Fibroblast of skin of right biceps (primary cell): ENCODE results near the gene MED22.
"Not testable (repeated sequence)": the region's sequence is repeated elsewhere in the genome, so short reads cannot be mapped to it uniquely, and the experiment has no call there.

Experiments
- DNase-seq: peaks from one replicate; pipeline ENCODE4 v3.0.0-alpha.2; 2013

The MED22 gene

DNA sequence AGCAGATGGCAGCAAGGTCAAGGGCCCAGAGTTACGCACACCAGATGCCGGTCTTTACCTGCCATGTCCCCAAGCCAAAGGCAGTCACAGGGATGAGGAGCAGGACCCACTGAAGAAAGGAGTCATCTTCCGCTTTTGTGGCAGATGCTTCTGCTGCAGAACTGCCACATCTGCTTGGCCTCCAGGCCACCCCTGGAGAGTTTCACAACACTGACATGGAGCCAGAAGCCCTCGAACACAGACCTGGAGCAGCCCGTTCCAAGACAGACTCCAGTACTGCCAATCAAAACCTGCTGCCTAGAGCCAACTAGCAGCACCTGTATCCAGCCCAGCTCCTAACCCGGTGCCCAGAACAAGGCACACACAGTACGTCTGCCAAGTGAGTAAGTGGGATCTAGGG lies 6.8 kb upstream of the MED22 start:
- no peak for DNase-seq

DNA sequence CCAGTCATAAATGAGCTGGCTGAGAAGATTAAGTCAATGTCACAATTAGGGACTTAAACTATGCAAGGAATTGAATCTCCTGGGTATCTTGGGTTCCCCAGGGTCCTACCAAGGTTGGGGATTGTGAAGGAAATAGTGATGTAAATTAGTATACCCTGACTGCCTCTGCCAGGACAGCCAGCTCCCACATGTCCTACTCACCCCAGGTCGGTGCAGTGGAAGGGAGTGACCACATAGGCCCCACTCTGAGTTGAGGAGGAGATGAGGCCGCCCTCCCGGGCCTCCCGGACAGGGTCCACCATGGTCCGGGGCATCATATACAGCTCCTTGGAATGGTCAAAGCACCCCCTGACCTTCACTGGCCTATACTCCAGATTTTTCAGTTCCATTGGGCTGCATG lies 5.6 kb upstream of the MED22 start:
- no peak for DNase-seq

DNA sequence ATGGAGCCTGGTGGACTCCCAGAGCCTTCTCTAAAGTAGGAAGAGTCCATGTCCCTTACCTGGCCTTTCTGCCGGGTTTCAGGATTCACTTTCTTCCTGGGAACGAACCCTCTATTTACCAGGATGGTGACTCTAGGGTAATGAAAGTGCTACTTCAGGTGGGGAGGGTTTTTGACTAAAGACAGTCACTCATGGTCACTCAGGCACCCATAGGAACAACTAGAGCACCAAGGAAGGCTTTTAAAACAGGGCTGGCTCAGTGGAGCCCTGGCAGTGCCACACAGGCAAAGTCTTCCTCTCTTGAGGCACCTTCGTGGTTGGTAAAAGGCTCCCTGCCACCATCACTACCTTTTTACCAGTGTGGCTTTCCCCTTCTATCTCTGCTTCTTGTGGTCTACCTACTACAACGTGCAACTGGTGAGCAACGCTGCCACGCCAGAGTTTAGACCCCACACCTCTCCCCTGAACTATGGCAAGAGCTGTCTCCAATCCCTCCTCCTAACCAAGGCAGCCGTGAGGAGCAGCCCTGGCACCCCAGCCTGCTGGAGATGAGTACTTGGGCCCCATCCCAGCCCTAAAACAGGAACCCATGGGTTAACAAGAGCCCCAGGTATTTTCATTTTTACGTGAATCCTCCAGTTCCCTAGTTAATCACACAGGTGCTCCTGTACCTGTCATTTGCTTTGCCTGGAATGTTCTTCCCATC lies 4.9 kb upstream of the MED22 start:
- no peak for DNase-seq

DNA sequence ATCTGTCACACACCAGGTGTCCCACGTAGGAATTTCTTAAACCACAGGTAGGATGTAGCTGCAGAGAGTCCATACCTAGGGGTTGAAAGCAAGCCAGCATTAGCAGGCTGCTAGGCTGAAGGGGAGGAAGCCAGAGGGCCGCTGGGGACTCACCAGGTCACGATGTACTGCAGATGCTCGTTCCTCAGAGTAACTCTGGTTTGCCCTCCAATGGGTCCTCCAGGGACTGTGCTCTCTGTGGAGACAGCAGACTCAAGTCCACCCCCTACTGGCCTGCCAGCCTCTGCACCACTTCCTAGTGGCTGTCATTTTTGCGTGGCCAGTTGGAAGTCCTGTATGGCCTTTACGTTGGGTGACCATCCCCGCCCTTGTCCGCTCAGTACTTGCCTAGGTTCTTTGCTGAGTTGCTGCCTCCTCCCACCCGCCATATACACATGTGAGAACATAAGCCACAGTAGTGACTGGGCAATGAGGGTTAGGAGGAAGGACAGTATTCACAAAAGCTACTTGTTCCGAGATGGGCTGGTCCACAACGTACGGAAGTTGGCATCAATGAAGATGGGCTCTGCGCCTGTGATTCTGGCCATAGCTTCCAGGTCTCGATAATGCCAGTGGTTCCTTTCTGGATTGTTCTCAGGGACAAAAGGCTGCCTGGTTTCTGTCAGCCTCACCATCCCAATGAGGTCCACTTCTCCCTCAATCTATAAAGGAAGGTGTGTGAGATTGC lies 4.1 kb upstream of the MED22 start:
- DNase-seq = peak; percentile 70

DNA sequence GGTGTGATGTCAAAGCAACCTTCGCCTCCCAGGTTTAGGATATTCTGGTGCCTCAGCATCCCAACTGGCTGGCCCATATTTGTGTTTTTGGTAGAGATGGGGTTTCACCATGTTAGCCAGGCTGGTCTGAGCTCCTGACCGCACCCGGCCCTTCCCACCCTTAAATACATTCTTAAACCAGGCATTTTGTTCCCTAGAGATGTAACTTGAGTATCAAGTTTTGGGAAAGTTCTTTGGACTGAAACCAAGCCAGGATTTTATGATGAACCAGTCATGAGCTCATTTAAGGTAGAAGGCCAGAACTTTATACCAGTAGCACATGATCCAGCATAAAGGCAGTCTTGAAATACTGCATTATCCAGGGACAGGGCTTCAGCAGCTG lies 3.6 kb upstream of the MED22 start:
- no peak for DNase-seq

DNA sequence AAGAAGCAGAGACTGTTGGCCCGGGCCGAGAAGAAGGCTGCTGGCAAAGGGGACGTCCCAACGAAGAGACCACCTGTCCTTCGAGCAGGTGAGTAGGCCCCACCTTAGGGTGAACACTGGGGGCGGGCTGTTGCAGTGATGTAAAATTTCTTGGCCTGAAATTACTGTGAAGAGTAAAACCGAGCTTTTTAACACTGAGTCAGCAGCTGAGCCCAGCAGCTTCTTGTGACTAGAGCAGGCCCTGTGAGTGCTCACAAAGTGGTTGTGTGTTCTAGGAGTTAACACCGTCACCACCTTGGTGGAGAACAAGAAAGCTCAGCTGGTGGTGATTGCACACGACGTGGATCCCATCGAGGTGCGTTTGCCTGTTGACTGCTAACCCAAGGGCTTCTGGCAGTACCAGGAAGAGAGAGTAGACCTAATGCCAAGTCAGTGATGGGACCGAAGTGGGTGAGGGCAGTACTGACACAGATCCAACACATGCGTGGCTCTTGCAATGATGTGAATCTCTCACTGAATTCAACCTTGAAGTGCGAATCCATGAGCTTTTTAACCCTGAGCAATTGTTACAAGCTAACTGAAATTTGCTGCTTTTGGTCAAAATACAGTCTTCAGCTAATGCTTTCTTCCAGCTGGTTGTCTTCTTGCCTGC lies 2.2 kb upstream of the MED22 start:
- no peak for DNase-seq

DNA sequence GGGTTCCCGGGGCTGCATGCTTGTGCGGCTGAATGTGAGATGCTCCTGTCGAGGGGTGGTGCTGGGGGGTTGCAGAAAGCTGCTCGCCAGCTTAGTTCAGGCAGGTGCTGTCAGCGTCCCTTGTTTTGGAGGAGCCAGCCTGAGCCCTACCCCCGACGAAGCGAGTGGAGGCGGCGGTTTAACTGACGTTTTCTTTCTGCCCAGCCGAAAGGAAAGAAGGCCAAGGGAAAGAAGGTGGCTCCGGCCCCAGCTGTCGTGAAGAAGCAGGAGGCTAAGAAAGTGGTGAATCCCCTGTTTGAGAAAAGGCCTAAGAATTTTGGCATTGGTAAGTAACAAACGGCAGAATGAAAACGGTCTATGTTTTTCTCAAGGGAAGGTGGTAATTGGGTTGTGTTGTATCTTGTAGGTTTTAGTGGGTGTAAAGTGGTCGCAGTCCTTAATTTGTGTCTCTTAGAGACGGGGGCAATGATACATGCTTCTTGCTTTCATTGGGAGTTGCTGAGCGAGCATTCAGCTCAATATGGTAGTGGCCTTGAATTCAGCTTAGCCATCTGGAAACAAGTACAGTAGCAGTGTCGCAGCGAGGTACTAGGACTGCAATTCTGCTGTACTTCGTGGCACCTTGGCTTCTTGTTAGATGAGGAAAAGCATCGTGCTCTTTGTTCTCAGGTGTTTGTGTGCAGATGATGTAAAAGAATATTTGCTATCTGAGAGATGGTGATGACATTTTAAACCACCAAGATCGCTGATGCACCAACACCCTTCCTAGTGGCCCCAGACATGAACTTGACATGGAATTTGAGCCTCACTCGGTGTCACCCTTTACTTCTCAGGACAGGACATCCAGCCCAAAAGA lies 1.0 kb upstream of the MED22 start:
- no peak for DNase-seq

DNA sequence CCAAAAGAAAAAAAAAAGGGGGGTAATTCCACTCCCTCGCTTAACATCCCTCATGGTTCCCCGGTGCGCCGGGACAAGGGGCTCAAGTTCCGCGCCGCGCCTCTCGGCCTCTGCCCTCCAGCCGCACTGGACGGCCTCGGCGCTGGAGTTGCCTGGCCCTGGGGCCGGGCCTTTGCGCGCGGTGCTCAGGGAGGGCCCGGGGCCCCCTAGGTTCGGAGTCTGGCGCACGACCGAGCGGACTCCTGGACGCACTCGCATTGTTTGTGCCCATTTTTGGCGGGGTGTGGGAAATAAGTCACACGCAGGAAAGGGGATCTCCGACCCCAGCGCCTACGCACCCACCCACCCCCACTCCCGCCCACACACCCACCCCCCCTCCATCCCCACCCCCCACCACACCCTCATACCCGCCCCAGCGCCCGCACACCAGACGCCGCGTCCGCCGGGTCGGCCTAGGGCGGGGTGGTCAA lies 381 bp downstream of the MED22 start:
- DNase-seq = peak; percentile 28

DNA sequence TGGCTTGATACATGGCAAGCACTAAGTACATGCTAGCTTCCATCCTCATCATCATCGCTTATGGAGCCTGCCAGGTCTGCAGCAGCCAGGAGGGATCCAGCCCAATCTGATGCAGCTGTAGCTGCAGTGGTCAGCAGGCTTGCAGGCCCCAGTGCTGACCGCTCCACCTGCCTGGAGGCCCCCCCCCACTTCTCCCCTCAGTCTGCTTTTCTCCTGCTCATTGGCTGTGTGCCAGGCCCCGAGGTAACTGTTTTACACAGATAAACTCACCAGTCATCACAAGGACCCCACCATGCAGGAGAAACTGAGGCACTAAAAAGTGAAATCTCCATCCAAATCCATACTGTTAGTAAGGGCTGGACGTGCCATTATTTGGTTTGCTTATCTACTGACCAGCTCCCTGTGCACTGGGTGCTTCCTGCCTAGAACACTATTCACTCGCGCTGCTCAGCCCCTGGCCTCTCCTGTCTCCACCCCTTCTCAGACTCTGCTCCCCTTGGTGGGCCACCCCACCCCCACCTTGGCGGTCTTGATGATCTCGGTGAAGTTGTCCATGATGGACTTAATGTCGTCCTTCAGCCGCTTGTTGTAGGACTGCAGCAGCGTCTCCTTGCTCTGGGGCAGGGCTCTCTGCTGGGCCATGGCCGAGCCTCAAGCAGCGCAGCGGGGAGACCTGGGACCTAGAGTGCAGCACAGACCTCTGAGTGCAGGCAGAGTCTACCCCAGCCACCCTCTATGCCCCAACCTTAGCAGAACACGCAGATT lies 1.7 kb downstream of the MED22 start:
- DNase-seq = no peak

DNA sequence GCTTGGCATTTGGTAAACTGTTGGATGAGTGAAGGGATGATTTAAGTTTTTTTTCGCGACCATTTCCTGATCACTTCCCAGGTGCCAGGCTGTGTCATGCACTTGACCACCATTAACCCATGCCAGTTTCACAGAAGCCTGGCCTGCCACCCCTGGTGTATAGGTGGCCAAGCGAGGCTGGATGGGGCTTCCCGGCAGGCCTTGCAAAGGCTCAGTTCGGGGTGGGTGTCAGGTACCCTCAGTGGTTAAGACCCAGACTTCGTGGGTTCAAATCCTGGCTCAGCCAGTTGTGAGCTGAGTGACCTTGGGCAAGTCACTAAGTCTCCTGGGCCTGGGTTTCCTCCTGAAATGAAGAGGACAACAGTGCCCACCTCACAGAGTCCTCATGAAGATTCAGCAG lies 2.3 kb downstream of the MED22 start:
- no peak for DNase-seq

DNA sequence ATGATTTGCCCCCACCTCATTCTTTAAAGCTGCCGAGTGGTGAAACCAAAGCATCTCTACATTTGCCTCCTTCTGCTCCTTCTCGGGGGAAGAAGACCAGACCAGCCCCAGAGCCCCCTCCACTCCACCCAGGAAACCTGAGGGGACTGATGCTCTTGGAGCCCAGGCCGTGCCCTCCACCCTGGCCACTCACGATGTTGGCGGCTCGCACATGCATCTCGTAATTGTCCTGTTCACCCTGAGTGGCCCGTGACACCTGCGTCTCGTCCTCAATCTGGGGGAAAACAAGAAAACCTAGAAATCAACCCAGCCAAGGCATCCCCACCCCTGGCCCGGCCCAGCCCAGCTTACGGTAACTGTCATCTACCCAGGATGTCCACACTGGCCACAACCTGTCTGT lies 3.0 kb downstream of the MED22 start:
- no peak for DNase-seq

DNA sequence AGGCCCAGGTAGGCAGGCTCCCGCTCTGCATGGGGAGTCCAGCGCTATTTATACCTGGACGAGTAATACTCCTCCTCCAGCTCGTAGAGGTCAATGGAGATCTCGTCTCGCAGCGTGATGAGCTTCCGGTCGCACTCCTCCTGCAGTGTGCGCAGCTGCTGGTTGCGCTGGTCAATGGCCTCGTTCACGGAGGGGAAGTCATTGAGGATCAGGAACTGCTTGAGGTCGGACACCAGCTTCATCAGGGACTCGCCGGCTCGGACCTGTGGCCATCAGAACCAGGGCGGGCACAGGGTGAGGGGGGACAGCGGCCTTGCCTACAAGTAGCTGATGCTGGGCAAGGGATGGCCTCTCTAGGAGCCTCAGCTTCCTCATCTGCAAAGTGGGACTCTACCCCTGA lies 3.9 kb downstream of the MED22 start:
- DNase-seq = no peak

DNA sequence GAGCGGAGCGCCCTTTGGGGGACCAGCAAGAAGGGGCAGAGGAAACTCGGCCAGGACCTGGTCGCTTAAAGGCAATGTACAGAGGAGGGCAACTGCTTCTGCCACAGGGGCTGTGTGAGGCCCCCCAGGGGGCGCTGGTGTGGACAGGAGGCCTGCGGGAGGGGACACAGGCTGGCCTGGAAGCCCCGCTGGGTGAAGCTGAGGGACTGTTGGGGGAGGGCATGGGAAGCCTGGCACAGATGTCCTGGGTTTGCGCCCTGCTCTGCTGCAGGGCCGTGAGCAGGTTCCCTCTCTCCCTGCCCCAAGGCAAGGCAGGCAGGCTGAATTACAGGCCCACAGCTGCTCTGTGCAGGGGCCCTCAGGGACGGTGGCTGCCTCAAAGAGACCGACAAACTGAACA lies 5.4 kb downstream of the MED22 start:
- DNase-seq = no peak

DNA sequence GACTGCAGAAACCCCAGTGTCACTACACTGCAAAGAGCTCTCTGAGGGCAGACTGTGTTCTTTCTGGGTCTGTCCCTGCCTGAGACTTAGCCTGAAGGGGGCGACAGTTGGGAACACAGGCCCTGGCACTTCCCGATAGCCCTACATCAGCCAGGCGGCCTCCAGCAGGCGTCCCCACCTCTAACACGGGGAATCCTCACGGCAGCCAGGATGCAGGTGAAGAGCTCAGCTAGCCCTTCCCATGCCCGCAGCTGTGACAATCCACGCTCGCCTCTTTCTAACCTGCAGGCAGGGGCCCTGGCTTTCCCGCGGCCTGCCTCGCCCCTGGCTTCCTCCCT lies 5.9 kb downstream of the MED22 start:
- DNase-seq = no peak

DNA sequence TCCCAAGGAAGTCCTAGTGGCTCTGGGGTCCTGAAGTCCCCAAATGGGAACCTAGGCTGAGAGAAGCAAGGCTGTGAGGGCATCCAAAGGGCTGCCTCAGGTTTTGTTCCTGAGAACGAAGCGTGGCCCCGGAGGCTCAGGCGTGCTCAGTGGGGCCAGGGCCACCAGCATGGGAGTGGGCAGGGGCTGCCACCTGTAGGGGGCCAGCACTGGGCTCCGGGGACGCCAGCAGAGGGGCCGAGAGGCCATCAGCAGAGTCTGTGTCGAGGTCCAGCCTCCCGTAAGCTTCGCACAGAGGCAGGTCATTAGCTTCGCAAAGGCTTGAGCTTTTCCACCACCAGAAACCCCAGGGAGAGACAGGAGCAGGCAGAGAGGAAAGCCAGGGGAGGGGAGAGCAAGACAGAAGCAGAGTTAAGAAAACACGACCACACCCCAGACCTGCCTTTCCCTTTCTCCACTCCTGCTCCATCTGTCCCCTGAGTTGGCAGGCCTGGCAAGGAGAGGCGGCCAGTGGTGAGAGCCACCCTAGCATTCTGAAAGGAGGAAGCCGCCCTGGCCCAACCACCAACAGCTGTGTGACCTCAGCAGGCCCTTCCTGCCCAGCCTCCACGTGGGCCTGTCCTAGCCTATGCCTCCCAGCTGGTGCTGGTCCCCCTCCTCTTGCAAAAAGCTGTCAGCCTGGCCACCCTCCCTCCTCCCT lies 6.4 kb downstream of the MED22 start:
- no peak for DNase-seq

DNA sequence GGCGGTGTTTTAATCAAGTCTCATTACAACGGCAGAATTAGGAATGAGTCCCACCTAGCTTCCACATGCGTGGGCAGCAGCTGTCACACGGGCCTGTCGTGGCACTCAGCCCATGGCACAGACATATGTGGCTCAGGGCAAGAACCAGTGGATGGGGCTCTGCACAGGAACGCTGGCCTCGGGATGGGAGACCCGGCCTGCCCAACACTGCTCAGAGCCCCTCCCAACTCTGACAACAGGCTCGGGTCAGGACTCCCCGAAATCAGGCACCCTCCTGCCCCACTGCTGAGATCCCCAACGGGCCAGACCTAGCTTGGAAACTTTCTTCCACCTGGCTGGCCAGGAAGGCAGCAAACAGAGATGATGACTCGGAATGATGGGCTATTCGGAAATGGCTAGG lies 7.0 kb downstream of the MED22 start:
- DNase-seq = no peak

DNA sequence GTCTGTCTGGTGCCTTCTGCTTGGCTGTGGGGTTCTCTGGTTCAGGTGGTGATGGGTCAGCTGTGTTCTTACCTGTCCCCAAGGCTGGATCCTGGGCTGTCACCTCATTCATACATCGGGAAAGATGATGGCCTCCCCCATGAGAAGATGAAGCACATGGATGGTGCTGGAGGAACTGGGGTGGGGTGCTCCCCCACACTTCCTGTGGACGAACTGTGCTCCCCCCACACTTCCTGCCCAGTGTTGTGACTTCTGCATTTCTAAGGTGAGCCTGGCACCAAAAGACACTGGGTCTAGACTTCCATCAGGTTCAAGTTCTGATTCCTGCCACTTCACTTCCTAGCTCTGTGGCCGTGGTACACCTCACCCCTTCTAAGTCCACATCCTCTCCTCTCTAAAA lies 7.7 kb downstream of the MED22 start:
- DNase-seq = no peak

DNA sequence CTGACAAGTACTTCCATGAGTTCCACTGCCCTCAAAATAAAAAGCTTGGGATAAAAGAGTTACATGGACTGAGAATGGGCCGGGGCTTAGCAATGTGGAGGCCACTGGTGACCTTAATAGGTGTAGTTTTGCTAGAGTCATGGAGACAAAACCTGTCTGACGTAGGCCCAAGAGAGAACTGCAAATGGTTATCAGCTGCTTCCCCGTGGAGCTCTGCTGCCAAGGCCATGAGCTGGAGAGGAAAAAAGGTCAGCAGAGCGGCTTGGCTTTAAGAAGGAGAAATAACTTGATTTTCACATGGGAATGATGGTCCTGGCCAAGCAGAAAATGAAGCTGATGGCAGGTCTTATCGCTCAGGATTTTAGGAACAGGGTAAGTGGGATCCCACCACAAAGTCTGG lies 8.3 kb downstream of the MED22 start:
- no peak for DNase-seq

DNA sequence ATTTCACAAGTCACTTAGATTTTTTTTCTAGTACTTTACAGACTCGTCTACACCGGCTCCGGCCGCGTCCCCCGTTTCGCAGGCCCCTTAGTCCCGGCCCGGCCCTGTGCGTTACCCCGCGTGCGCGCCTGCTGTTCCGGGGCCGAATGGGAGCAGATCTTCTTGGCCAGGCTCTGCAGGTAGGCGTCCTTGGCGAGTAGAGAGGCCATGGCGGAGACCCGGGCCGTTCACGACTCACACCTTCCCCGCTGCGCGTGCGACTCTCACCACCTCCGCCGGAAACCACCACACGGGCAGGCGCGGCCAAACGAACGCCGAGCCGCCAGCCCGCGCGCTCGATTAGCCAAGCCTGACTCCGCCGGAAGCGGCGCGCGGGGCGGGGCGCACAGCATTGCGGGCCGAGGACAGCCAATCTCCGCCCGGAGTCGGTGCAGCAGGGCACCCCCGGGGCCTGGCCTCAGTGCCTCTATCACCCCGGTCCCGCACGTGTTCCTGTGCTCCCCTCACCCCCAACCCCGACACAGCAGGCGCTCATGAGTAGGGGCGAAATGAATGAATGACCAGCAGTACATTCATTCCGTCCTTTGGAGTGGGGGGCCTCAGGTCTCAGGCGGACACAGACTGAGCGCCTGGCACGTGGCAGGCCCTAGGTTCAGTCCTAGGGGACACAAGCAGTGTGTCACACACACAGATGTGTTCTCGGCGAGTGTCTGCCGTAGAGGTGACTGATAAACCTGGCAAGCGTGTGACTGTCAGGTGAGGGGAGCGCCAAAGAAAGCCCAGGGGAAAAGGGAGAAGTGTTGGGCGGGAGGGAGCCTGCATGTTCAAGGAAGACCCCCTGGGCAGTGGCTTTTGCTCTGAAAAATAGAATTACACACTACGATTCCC lies 11.8 kb downstream of the MED22 start, which contains the start of gene SURF6:
Gene SURF6, minus strand, starts transcription at position 265 of the 888 bp plus-strand sequence. Its CDS starts 56 bp downstream, at position 209.
- peak; percentile 91 for DNase-seq

DNA sequence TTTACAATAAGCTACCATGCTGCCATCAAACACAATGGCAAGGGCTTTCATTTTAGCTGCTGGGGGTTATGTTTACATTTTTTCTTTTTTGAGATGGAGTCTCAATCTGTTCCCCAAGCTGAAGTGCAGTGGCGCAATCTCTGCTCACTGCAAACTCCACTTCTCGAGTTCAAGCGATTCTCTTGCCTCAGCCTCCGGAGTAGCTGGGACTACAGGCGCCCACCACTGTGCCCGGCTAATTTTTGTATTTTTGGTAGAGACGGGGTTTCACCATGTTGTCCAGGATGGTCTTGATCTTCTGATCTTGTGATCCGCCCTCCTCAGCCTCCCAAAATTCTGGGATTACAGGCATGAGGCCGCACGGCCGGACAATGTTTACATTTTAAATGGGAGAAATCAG lies 13.0 kb downstream of the MED22 start:
- DNase-seq = not testable (repeated sequence)

DNA sequence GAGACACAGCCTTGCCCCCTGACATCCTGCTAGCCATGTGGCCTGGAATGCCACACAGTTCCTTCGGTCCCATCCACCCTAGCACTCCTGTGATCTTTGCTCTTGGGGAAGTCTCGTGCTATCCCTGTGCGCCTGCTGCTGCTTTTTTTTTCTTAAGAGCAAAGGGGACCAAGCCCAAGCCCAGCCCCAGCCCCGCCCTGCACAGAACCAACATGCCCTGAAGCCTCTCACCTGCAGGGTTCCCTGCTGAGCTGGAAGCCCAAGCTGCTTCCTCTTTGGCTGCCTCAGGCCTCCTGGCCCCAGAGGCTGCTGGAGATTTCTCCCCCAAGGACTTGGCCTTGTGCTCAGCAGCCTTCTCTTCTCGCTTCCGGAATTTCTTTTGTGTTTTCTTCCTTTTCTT lies 13.8 kb downstream of the MED22 start:
- no peak for DNase-seq
